GM12878 (cell line): ENCODE measurements around the gene ZDHHC17. TPM values are rescaled to one million over a fixed set of nuclear protein-coding genes. Genes with fewer than 3 reads are reported as not detected.
"Not testable (repeated sequence)": the region's sequence is repeated elsewhere in the genome, so short reads cannot be mapped to it uniquely, and the experiment has no call there.

Experiments
- ATAC-seq: fragments of 200-7000 bp; cut with Tn5 transposase; 3 replicates; pipeline ENCODE4 v1.9.1; 2020; ENCODE audit warnings: mild to moderate bottlenecking, moderate library complexity
- BruUV-seq: library from RNA; stranded (reverse); fragments of 400-500 nt; replicated peaks from 2 replicates; lab custom pipeline; 2021; lab: Mats Ljungman, UMichigan
- CTCF ChIA-PET: fragments of 300-600 bp; sonication (Branson Sonifier 250); formaldehyde crosslinking; extraction: SDS; loops from one replicate; lab custom pipeline; 2021; ENCODE audit warnings: inconsistent platforms; lab: Yijun Ruan, JAX
- POLR2A ChIA-PET: fragments of 350-600 bp; formaldehyde crosslinking; extraction: SDS; loops from one replicate; lab custom pipeline; 2021; ENCODE audit warnings: inconsistent platforms; lab: Charles Lee
- RAD21 ChIA-PET: fragments of 300-600 bp; sonication (Branson Sonifier 250); formaldehyde crosslinking; loops from one replicate; lab custom pipeline; 2023; ENCODE audit warnings: antibody characterized with exemption; ENCODE audit not compliant: unreplicated experiment; lab: Charles Lee
- SMC1A ChIA-PET: fragments of 300-600 bp; sonication (Branson Sonifier 250); formaldehyde crosslinking; loops from one replicate; lab custom pipeline; 2023; ENCODE audit not compliant: unreplicated experiment, uncharacterized antibody; lab: Charles Lee
- DNase-seq: peaks from one replicate; pipeline ENCODE4 v3.0.0-alpha.2; 2011; ENCODE audit warnings: low read depth, low spot score
- FAIRE-seq: peaks from 3 replicates; lab custom pipeline; 2011; peaks lifted over from hg19 to GRCh38; lab: Jason Lieb, UNC
- H2AFZ ChIP-seq: 2 replicates; pipeline ENCODE4 v1.6.0; 2011; ENCODE audit warnings: low read depth, low read length, control low read depth; ENCODE audit not compliant: control insufficient read depth
- H3K27ac ChIP-seq: 2 replicates; pipeline ENCODE4 v1.5.1; 2011; ENCODE audit warnings: control low read depth; ENCODE audit not compliant: control insufficient read depth, insufficient read depth
- H3K27me3 ChIP-seq, 2 experiments: replicated peaks in 1 of 2; 2 replicates each; pipeline versions ENCODE4 v1.6.0 to v1.6.1; 2011; ENCODE audit warnings: low read length in 1 of 2; ENCODE audit not compliant: control insufficient read depth in 2 of 2, insufficient read depth in 2 of 2
- H3K36me3 ChIP-seq, 2 experiments: 2 replicates each; pipeline ENCODE4 v1.5.1; 2011; ENCODE audit warnings: low read length in 1 of 2; ENCODE audit not compliant: control insufficient read depth in 2 of 2, insufficient read depth in 2 of 2
- H3K4me1 ChIP-seq: 2 replicates; pipeline ENCODE4 v1.6.1; 2011; ENCODE audit warnings: mild to moderate bottlenecking, low read length, moderate library complexity, mixed read lengths; ENCODE audit not compliant: control insufficient read depth, insufficient read depth
- H3K4me2 ChIP-seq: 2 replicates; pipeline ENCODE4 v1.6.0; 2011; ENCODE audit warnings: control low read depth; ENCODE audit not compliant: control insufficient read depth, insufficient read depth
- H3K4me3 ChIP-seq: fragments of 200-600 bp; sonication (generic); 2 replicates; pipeline ENCODE4 v1.5.1; 2016
- H3K79me2 ChIP-seq: 2 replicates; pipeline ENCODE4 v1.6.0; 2011; ENCODE audit warnings: low read length; ENCODE audit not compliant: control insufficient read depth, insufficient read depth
- H3K9ac ChIP-seq: 2 replicates; pipeline ENCODE4 v1.8.0; 2011; ENCODE audit warnings: low read length, control low read depth, mixed read lengths; ENCODE audit not compliant: control insufficient read depth, insufficient read depth
- H3K9me3 ChIP-seq: replicated peaks from 3 replicates; pipeline ENCODE4 v1.5.1; 2011; ENCODE audit warnings: mild to moderate bottlenecking, low read length; ENCODE audit not compliant: control insufficient read depth, insufficient read depth
- H4K20me1 ChIP-seq: 2 replicates; pipeline ENCODE4 v1.6.0; 2011; ENCODE audit not compliant: control insufficient read depth, insufficient read depth
- E4F1 ChIP-seq: fragments of 450-650 bp; IDR thresholded peaks from 2 replicates; pipeline ENCODE4 v1.6.1; 2018; ENCODE audit warnings: borderline replicate concordance, mild to moderate bottlenecking; ENCODE audit not compliant: partially characterized antibody
- NFYB ChIP-seq: IDR thresholded peaks from 2 replicates; pipeline ENCODE4 v1.6.1; 2011; ENCODE audit warnings: low read depth, mild to moderate bottlenecking, low read length, improper control_type of control experiment, moderate library complexity; ENCODE audit not compliant: insufficient read depth
- REST ChIP-seq: IDR thresholded peaks from 2 replicates; pipeline ENCODE4 v1.6.1; 2012; ENCODE audit warnings: mild to moderate bottlenecking, low read depth, low read length
- RFX5 ChIP-seq: IDR thresholded peaks from 2 replicates; pipeline ENCODE4 v1.6.1; 2011; ENCODE audit warnings: low read depth, low read length, improper control_type of control experiment
- ZBTB11 ChIP-seq: fragments of 450-650 bp; formaldehyde crosslinking; IDR thresholded peaks from 2 replicates; pipeline ENCODE4 v1.5.0; 2022; ENCODE audit warnings: mild to moderate bottlenecking, missing genetic modification characterization
- ZNF622 ChIP-seq: fragments of 450-650 bp; IDR thresholded peaks from 2 replicates; pipeline ENCODE4 v1.6.1; 2017; ENCODE audit warnings: mild to moderate bottlenecking, inconsistent platforms
- WGBS: methylation state at CpG from one replicate; pipeline ENCODE4 v1.1.6; 2016; ENCODE audit warnings: low lambda C conversion rate; ENCODE audit not compliant: insufficient replicate concordance, insufficient coverage; ENCODE audit errors: missing lambda C conversion rate; 5-methylcytosine and 5-hydroxymethylcytosine counted together
- in situ Hi-C: fragments of 300-500 bp; cut with MboI; formaldehyde crosslinking; loops from 9 replicates; pipeline ENCODE4 v1.14.3; 2018; ENCODE audit warnings: mixed read lengths
- intact Hi-C: fragments of 100-400 bp; cut with micrococcal nuclease; formaldehyde crosslinking; loops from one replicate; pipeline ENCODE4 v1.14.2; 2022; ENCODE audit not compliant: unreplicated experiment
- polyA plus RNA-seq, 11 experiments: library from polyadenylated mRNA; depleted of rRNA in 4 of 11; unstranded in 6 of 11; stranded (reverse) in 5 of 11; fragments of >200 nt; fragmentation: Nextera tagmentation in 4 of 11; fragmentation: Illumina TruSeq in 1 of 11; extraction: Ambion mirVana in 4 of 11; extraction: Trizol in 1 of 11; gene quantifications; 1 replicate in 1 of 11; 2 replicates in 10 of 11; pipeline versions ENCODE4 v1.2.1 to v1.2.3, GENCODE V29; 2011 to 2016; ENCODE audit warnings: inconsistent platforms in 2 of 11, missing spikeins in 2 of 11, low read depth in 1 of 11
- total RNA-seq, 4 experiments: library from RNA; depleted of rRNA in 3 of 4; stranded (reverse); fragments of >200 nt in 3 of 4; fragmentation: Illumina TruSeq in 1 of 4; extraction: Trizol in 1 of 4; gene quantifications; 2 replicates each; pipeline versions ENCODE4 v1.2.1 to v1.2.3, GENCODE V29; 2013 to 2021

The ZDHHC17 gene
- total and polyA plus RNA-seq, 10 of the 15 experiments (the other 5 are each of a cell fraction or from before 2014, with no cell fraction given), result 4.3 to 50.0 (median 19.3) TPM

DNA sequence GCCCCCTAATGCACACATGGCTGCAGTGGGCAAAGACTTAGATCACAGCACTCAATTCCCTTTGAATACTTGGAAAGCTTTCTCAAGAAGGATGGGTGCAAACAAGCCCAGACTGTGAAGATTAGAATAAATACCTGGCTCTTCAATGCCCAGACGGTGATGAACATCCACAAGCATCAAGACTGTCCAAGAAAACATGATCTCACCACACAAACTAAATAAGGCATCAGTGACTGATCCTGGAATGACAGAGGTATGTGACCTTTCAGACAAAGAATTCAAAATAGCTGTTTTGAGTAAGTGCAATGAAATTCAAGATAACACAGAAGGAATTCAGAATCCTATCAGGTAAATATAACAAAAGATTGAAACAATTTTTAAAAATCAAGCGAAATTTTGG, 43.8 kb upstream of the ZDHHC17 start (continued):
- TF ChIP-seq REST, result no peak
- no peak for TF ChIP-seq E4F1
- TF ChIP-seq, all 136 proteins: peak for 0

- Histone ChIP-seq H3K9me3 (no peaks in the 10 kb centered on the region), H3K27ac (no peak overlapping the region), H3K9ac (no peak overlapping the region), H3K36me3 (no peaks in the 10 kb centered on the region), H3K4me2 (no peak overlapping the region), H3K27me3 (no peaks in the 10 kb centered on the region), H3K4me1 (no peaks in the 10 kb centered on the region), H3K79me2 (no peaks in the 10 kb centered on the region), H2AFZ (no peak overlapping the region), H4K20me1 (no peaks in the 10 kb centered on the region), H3K4me3 (no peak overlapping the region)
- ChIA-PET SMC1A (no interaction called here), RAD21 (no interaction called here), POLR2A (no interaction called here), CTCF (no interaction called here)
- FAIRE-seq (no peak), DNase-seq (no peak), ATAC-seq (no peak)
- TF ChIP-seq RFX5 (no peak), NFYB (no peak), ZBTB11 (no peak), ZNF622 (no peak)
- in situ Hi-C loops, result no loop called here
- BruUV-seq, result no TSS peak
- intact Hi-C loops, result no loop called here
These were observed 37.3 kb upstream of the ZDHHC17 start for GRCh38 chr12:76726626-76727025.

DNA sequence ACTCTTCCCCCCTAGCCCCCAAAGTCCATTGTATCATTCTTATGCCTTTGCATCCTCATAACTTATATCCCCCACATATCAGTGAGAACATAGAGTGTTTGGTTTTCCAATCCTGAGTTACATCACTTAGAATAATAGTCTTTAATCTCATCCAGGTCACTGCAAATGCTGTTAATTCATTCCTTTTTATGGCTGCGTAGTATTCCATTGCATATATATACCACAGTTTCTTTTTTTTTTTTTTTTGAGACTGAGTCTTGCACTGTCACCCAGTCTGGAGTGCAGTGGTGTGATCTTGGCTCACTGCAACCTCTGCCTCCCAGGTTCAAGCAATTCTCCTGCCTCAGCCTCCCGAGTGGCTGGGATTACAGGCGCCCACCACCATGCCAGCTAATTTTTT, 31.7 kb upstream of the ZDHHC17 start:
- WGBS, result 85% methylated on average over 3 of the region's 3 CpGs
- H3K4me2 ChIP-seq, H3K4me1 ChIP-seq, H3K9me3 ChIP-seq, H3K79me2 ChIP-seq, BruUV-seq, SMC1A ChIA-PET, POLR2A ChIA-PET, H3K27ac ChIP-seq, H3K36me3 ChIP-seq, CTCF ChIA-PET, in situ Hi-C loops, intact Hi-C loops, H4K20me1 ChIP-seq, ATAC-seq, DNase-seq, RAD21 ChIA-PET, H3K27me3 ChIP-seq, FAIRE-seq, H2AFZ ChIP-seq, H3K9ac ChIP-seq, H3K4me3 ChIP-seq: not testable (repeated sequence)
